Endometrial microvascular endothelial cells (primary cell): ENCODE results near the gene PTPRB. TPM values are rescaled to one million over a fixed set of nuclear protein-coding genes. Genes with fewer than 3 reads are reported as not detected.

Source experiments
- in situ Hi-C: cut with HindIII; loops from 2 replicates; pipeline ENCODE4 v1.10.0; 2017; ENCODE audit warnings: low sequenced_read_pairs, low pct_unique_long_range_greater_than_20kb; ENCODE audit errors: inconsistent ontology term
- total RNA-seq: library from RNA; depleted of rRNA; stranded (reverse); fragments of >200 nt; gene quantifications from one replicate; pipeline ENCODE4 v1.2.3, GENCODE V29; 2015; ENCODE audit errors: inconsistent ontology term

The PTPRB gene
- total RNA-seq, 1 donor from 2014 or later: 37.1 TPM

- in situ Hi-C loops: no loop called here
Measured at GRCh38 chr12:70487440-70487839, 149.8 kb downstream of the PTPRB start.

DNA sequence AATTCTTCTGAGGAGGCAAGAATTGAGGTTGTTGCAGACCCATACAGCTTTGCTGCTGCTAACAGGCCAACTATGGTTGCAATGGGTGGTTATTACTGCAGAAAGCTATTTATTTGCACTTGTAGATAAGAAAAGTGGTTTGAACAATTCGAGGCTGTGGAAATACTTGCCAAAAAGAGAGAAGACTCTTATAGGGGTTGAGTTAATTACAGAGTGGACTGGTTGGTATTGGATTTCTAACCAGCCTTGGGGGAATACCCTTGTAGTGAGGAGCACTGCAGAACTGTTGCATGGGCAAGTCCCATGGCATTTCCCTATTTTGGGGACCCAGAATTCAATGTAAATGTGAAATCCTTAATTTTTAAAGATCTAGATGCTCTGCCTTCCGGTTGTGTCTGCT is 150.6 kb downstream of the PTPRB start:
- in situ Hi-C loops: no loop called here

- in situ Hi-C loops: no loop called here
Measured at GRCh38 chr12:70485704-70486103, 151.5 kb downstream of the PTPRB start.

- in situ Hi-C loops: no loop called here
Measured at GRCh38 chr12:70484464-70484863, 152.8 kb downstream of the PTPRB start.

- in situ Hi-C loops: no loop called here
Measured at GRCh38 chr12:70482764-70483163, 154.5 kb downstream of the PTPRB start.

DNA sequence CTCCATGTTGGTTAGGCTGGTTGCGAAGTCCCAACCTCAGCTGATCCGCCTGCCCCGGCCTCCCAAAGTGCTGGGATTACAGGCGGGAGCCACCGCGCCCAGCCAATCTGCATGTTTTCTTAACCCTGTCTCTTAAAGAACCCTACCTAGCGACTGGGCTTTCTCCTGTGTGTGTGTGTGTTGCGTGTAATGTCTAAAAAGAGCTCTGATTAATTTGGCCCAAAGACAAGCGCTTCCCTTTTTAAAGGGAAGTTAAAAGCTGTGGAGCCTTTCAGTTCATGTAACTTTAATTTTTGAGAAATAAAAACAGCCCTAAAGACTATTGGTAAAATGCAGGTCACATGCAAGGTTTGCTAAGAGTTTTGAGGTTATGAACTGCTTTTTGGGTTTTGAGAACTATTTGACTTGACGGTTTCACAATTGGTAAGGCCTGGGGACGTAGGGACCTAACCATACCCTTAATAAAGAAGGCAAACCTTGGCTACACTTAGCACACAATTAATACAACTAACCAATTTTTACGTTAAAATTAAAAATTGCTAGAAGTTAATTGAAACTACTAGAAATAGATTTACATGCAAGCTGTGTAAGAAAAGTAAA is 167.9 kb downstream of the PTPRB start:
- in situ Hi-C loops: no loop called here

DNA sequence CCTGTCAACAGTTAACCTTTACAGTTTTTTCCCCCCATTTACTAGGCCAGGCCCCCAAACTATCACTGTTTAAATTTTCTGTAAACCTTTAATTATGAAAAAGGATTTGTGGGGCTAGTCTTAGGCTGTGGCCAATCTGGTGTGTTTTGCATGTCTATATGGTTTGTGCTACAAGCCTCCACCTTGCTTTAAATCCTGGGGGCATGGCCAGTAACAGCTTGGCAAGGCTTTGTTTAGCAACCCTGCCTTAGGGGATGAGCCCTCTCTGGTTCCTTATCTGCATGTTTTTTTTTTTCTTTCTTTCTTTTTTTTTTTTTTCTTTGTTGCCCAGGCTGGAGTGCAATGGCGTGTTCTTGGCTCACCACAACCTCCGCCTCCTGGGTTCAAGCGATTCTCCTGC is 168.5 kb downstream of the PTPRB start:
- in situ Hi-C loops: no loop called here

DNA sequence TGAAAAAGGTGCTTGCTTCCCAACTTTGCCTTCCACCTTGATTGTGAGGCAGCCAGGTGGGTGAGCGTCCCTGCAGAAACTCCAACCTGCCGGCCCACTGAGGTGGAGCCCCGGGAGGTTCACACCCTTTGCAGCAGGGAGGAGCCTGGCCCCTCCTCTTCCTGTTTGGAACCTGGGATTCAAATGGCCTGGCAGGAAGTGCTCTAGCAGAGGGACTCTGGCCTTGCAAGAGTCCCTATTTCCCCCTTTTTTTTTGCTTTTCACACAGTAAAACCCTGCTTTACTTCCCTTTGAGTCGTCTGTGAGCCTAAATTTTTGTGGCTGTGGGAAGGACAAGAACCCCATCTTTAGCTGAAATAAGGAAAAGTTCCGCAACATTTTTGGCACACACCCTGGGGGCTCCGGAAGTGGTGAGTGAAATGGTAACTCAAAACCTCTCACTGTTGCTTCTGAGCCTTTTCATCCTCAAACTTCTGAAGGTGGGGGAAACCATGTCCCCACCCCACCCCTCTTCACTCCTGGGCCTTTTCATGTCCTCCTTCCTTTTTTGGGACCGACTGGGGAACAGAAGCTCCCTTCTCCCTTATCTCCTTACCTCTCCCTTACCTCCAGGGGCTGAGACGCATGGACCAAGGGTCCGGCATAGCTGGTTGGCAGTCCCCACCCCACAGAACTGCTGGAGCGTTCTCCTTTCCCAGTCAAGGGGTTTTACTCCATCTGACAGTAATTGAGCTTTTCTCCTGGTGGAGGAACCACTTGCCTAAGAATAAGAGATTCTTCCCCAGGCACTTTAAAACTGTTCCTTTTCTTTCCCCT is 169.1 kb downstream of the PTPRB start:
- in situ Hi-C loops: no loop called here

- in situ Hi-C loops: no loop called here
Measured at GRCh38 chr12:70467476-70467875, 169.8 kb downstream of the PTPRB start.

GRCh38 chr12:70466753-70467152 is 170.5 kb downstream of the PTPRB start:
- in situ Hi-C loops: no loop called here
